ENCODE results near the gene EML1. TPM values are rescaled to one million over a fixed set of nuclear protein-coding genes. Genes with fewer than 3 reads are reported as not detected.

Gene EML1
- total RNA-seq, 2 donors from 2014 or later = 2.4 to 2.6 TPM

GRCh38 chr14:99777951-99778350 is 15.3 kb upstream of the EML1 start:
- H3K4me1 Mint-ChIP-seq (ENCODE audit: low read depth) = peaks cover 7% of the 10 kb centered on the region
- no peaks in the 10 kb centered on the region for H3K9me3 Mint-ChIP-seq
- no peak overlapping the region for H3K4me3 Mint-ChIP-seq
- DNase-seq = no peak
- peaks cover 35% of the 10 kb centered on the region for H3K27me3 Mint-ChIP-seq (ENCODE audit: low read depth)
- no peak for ATAC-seq (replicated peaks in 1 of 2)
- H3K27ac Mint-ChIP-seq = no peak overlapping the region
- H3K36me3 Mint-ChIP-seq (ENCODE audit: insufficient read depth in 2 of 2) = peaks cover 0 to 4% of the 10 kb centered on the region in 2 donors

GRCh38 chr14:99779751-99780150 is 13.5 kb upstream of the EML1 start:
- H3K4me1 Mint-ChIP-seq (ENCODE audit: low read depth) = peaks cover under 1% of the 10 kb centered on the region
- H3K36me3 Mint-ChIP-seq (ENCODE audit: insufficient read depth in 2 of 2) = peaks cover 0 to 4% of the 10 kb centered on the region in 2 donors
- H3K9me3 Mint-ChIP-seq = no peaks in the 10 kb centered on the region
- H3K27me3 Mint-ChIP-seq (ENCODE audit: low read depth) = peaks cover 35% of the 10 kb centered on the region
- DNase-seq (no peak), ATAC-seq (replicated peaks in 1 of 2) (peak in 1 of 2 donors; percentile 39)
- no peak overlapping the region for H3K4me3 Mint-ChIP-seq
- no peak overlapping the region for H3K27ac Mint-ChIP-seq

- Mint-ChIP-seq H3K36me3 (ENCODE audit: insufficient read depth in 2 of 2) (peaks cover 0 to 4% of the 10 kb centered on the region in 2 donors), H3K9me3 (no peaks in the 10 kb centered on the region), H3K27ac (no peak overlapping the region), H3K4me3 (no peak overlapping the region), H3K4me1 (ENCODE audit: low read depth) (no peaks in the 10 kb centered on the region), H3K27me3 (ENCODE audit: low read depth) (peaks cover 28% of the 10 kb centered on the region)
- no peak for ATAC-seq (replicated peaks in 1 of 2)
- DNase-seq = no peak
Observed at GRCh38 chr14:99780690-99781089, 12.5 kb upstream of the EML1 start.

- ATAC-seq (replicated peaks in 1 of 2) (no peak), DNase-seq (no peak)
- H3K4me1 Mint-ChIP-seq (ENCODE audit: low read depth) = no peaks in the 10 kb centered on the region
- H3K27me3 Mint-ChIP-seq (ENCODE audit: low read depth) = peaks cover 28% of the 10 kb centered on the region
- H3K36me3 Mint-ChIP-seq (ENCODE audit: insufficient read depth in 2 of 2) = peaks cover 0 to 4% of the 10 kb centered on the region in 2 donors
- H3K4me3 Mint-ChIP-seq = no peak overlapping the region
- H3K9me3 Mint-ChIP-seq = no peaks in the 10 kb centered on the region
- no peak overlapping the region for H3K27ac Mint-ChIP-seq
Observed at GRCh38 chr14:99781091-99781490, 12.1 kb upstream of the EML1 start.

GRCh38 chr14:99781853-99782610 is 11.2 kb upstream of the EML1 start:
- Mint-ChIP-seq H3K9me3 (no peaks in the 10 kb centered on the region), H3K27me3 (ENCODE audit: low read depth) (peaks cover 28% of the 10 kb centered on the region), H3K36me3 (ENCODE audit: insufficient read depth in 2 of 2) (peaks cover 0 to 4% of the 10 kb centered on the region in 2 donors), H3K27ac (no peak overlapping the region), H3K4me1 (ENCODE audit: low read depth) (no peaks in the 10 kb centered on the region), H3K4me3 (no peak overlapping the region)
- DNase-seq (no peak), ATAC-seq (replicated peaks in 1 of 2) (no peak)

- no peaks in the 10 kb centered on the region for H3K36me3 Mint-ChIP-seq (ENCODE audit: insufficient read depth in 2 of 2)
- H3K4me3 Mint-ChIP-seq = no peak overlapping the region
- peaks cover 19% of the 10 kb centered on the region for H3K27me3 Mint-ChIP-seq (ENCODE audit: low read depth)
- no peaks in the 10 kb centered on the region for H3K9me3 Mint-ChIP-seq
- H3K27ac Mint-ChIP-seq = no peak overlapping the region
- DNase-seq (no peak), ATAC-seq (replicated peaks in 1 of 2) (no peak)
- peaks cover 4% of the 10 kb centered on the region for H3K4me1 Mint-ChIP-seq (ENCODE audit: low read depth)
Observed at GRCh38 chr14:99784508-99784907, 8.7 kb upstream of the EML1 start.

- Mint-ChIP-seq H3K27me3 (ENCODE audit: low read depth) (peaks cover 14% of the 10 kb centered on the region), H3K4me1 (ENCODE audit: low read depth) (peaks cover 12% of the 10 kb centered on the region), H3K36me3 (ENCODE audit: insufficient read depth in 2 of 2) (no peaks in the 10 kb centered on the region), H3K4me3 (no peak overlapping the region), H3K9me3 (no peaks in the 10 kb centered on the region), H3K27ac (no peak overlapping the region)
- ATAC-seq (replicated peaks in 1 of 2) (no peak), DNase-seq (no peak)
Observed at GRCh38 chr14:99785426-99785825, 7.8 kb upstream of the EML1 start.

GRCh38 chr14:99786511-99786989 is 6.7 kb upstream of the EML1 start:
- Mint-ChIP-seq H3K4me3 (no peak overlapping the region), H3K27me3 (ENCODE audit: low read depth) (peaks cover 9% of the 10 kb centered on the region), H3K4me1 (ENCODE audit: low read depth) (peaks cover 18% of the 10 kb centered on the region), H3K27ac (no peak overlapping the region), H3K9me3 (no peaks in the 10 kb centered on the region), H3K36me3 (ENCODE audit: insufficient read depth in 2 of 2) (no peaks in the 10 kb centered on the region)
- DNase-seq = no peak
- ATAC-seq (replicated peaks in 1 of 2) = no peak

- Mint-ChIP-seq H3K27me3 (ENCODE audit: low read depth) (peaks cover 18% of the 10 kb centered on the region), H3K36me3 (ENCODE audit: insufficient read depth in 2 of 2) (no peaks in the 10 kb centered on the region), H3K4me3 (no peak overlapping the region), H3K4me1 (ENCODE audit: low read depth) (peaks cover 29% of the 10 kb centered on the region), H3K27ac (no peak overlapping the region), H3K9me3 (no peaks in the 10 kb centered on the region)
- ATAC-seq (replicated peaks in 1 of 2) (no peak), DNase-seq (no peak)
Observed at GRCh38 chr14:99788713-99789112, 4.5 kb upstream of the EML1 start.

GRCh38 chr14:99789581-99789980 is 3.6 kb upstream of the EML1 start:
- no peak for DNase-seq
- no peaks in the 10 kb centered on the region for H3K36me3 Mint-ChIP-seq (ENCODE audit: insufficient read depth in 2 of 2)
- H3K4me1 Mint-ChIP-seq (ENCODE audit: low read depth) = peaks cover 34% of the 10 kb centered on the region
- H3K27ac Mint-ChIP-seq = no peak overlapping the region
- ATAC-seq (replicated peaks in 1 of 2) = no peak
- H3K4me3 Mint-ChIP-seq = no peak overlapping the region
- peaks cover 26% of the 10 kb centered on the region for H3K27me3 Mint-ChIP-seq (ENCODE audit: low read depth)
- H3K9me3 Mint-ChIP-seq = no peaks in the 10 kb centered on the region

- H3K36me3 Mint-ChIP-seq (ENCODE audit: insufficient read depth in 2 of 2) = no peaks in the 10 kb centered on the region
- no peak for DNase-seq
- no peak for ATAC-seq (replicated peaks in 1 of 2)
- no peak overlapping the region for H3K4me3 Mint-ChIP-seq
- peaks cover 34% of the 10 kb centered on the region for H3K27me3 Mint-ChIP-seq (ENCODE audit: low read depth)
- H3K4me1 Mint-ChIP-seq (ENCODE audit: low read depth) = peaks cover 34% of the 10 kb centered on the region
- no peak overlapping the region for H3K27ac Mint-ChIP-seq
- H3K9me3 Mint-ChIP-seq = no peaks in the 10 kb centered on the region
Observed at GRCh38 chr14:99790201-99790977, 2.8 kb upstream of the EML1 start.

- Mint-ChIP-seq H3K27ac (no peak overlapping the region), H3K4me3 (no peak overlapping the region), H3K4me1 (ENCODE audit: low read depth) (peaks cover 34% of the 10 kb centered on the region), H3K27me3 (ENCODE audit: low read depth) (peaks cover 39% of the 10 kb centered on the region), H3K36me3 (ENCODE audit: insufficient read depth in 2 of 2) (no peaks in the 10 kb centered on the region), H3K9me3 (no peaks in the 10 kb centered on the region)
- DNase-seq (no peak), ATAC-seq (replicated peaks in 1 of 2) (no peak)
Observed at GRCh38 chr14:99790978-99791376, 2.2 kb upstream of the EML1 start.

GRCh38 chr14:99791476-99792209 is 1.6 kb upstream of the EML1 start:
- H3K27me3 Mint-ChIP-seq (ENCODE audit: low read depth) = peaks cover 46% of the 10 kb centered on the region
- H3K4me3 Mint-ChIP-seq = no peak overlapping the region
- no peaks in the 10 kb centered on the region for H3K9me3 Mint-ChIP-seq
- H3K27ac Mint-ChIP-seq = no peak overlapping the region
- no peak for ATAC-seq (replicated peaks in 1 of 2)
- no peak for DNase-seq
- no peaks in the 10 kb centered on the region for H3K36me3 Mint-ChIP-seq (ENCODE audit: insufficient read depth in 2 of 2)
- H3K4me1 Mint-ChIP-seq (ENCODE audit: low read depth) = peaks cover 34% of the 10 kb centered on the region
